Omental fat pad (tissue), 4 donors: ENCODE data around the gene ACTR2. TPM values are rescaled to one million over a fixed set of nuclear protein-coding genes. Genes with fewer than 3 reads are reported as not detected.

Source experiments
- ATAC-seq: fragments of 150-250 bp; one replicate; pipeline ENCODE4 v1.9.1; 2016; ENCODE audit warnings: mild to moderate bottlenecking, moderate library complexity; ENCODE audit not compliant: low FRiP score
- DNase-seq: peaks from one replicate; pipeline ENCODE4 v3.0.0-alpha.2; 2019; ENCODE audit warnings: low spot score
- CTCF ChIP-seq, 3 donors: fragments of 450-650 bp; IDR thresholded peaks; one replicate each; pipeline ENCODE4 v1.5.1; 2016 to 2017; ENCODE audit warnings: antibody characterized with exemption in 3 of 3, mild to moderate bottlenecking in 3 of 3, moderate library complexity in 2 of 3
- total RNA-seq, 4 donors: library from RNA; depleted of rRNA; stranded (reverse); fragments of >200 nt; gene quantifications; one replicate each; pipeline ENCODE4 v1.1.0, GENCODE V29; 2016

The ACTR2 gene
- total RNA-seq, 4 donors from 2014 or later: 56.4 to 115 (median 97.1) TPM

- no peak for ATAC-seq
- DNase-seq: no peak
Observed at GRCh38 chr2:65282477-65283053, 54.9 kb downstream of the ACTR2 start.

GRCh38 chr2:65287364-65287763 lies 59.7 kb downstream of the ACTR2 start:
- TF ChIP-seq CTCF (IDR thresholded peaks at IDR 0.05): no peak
- DNase-seq (no peak), ATAC-seq (no peak)

More at GRCh38 chr2:65282477-65283053, 54.9 kb downstream of the ACTR2 start:
- TF ChIP-seq CTCF (IDR thresholded peaks at IDR 0.05): no peak

- DNase-seq: no peak
- ATAC-seq: no peak
- no peak for TF ChIP-seq CTCF (IDR thresholded peaks at IDR 0.05)
Observed at GRCh38 chr2:65291216-65292105, 63.8 kb downstream of the ACTR2 start.

- no peak for TF ChIP-seq CTCF (IDR thresholded peaks at IDR 0.05)
- ATAC-seq (no peak), DNase-seq (no peak)
Observed at GRCh38 chr2:65292106-65292400, 64.4 kb downstream of the ACTR2 start.

- ATAC-seq: no peak
- no peak for TF ChIP-seq CTCF (IDR thresholded peaks at IDR 0.05)
- DNase-seq: no peak
Observed at GRCh38 chr2:65292461-65293011, 64.9 kb downstream of the ACTR2 start.

GRCh38 chr2:65293376-65293775 lies 65.7 kb downstream of the ACTR2 start:
- DNase-seq (no peak), ATAC-seq (no peak)
- TF ChIP-seq CTCF (IDR thresholded peaks at IDR 0.05): no peak
